GM19193 (cell line): ENCODE data around the gene H2BK1.

ENCODE experiments used
- POLR2A ChIP-seq: IDR thresholded peaks from 4 replicates; pipeline ENCODE4 v1.6.1; 2011; ENCODE audit not compliant: insufficient read depth, insufficient read length; ENCODE audit errors: extremely low read depth

The H2BK1 gene

DNA sequence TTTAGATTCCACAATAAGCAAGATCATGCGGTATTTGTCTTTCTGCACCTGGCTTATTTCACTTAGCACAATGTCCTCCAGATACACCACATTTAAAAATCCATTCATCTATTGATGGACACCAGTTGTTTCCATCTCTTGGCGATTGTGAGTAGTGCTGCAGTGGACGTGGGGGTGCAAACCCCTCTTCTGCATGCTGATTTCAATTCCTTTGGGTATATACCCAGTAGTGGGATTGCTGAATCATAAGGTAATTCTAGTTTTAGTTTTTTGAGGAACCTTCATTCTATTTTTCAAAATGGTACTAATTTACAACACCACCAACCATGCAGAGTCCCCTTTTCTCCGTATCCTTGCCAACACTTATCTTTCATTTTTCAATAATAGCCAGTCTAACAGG is 21.2 kb downstream of the H2BK1 start:
- TF ChIP-seq POLR2A, result no peak

DNA sequence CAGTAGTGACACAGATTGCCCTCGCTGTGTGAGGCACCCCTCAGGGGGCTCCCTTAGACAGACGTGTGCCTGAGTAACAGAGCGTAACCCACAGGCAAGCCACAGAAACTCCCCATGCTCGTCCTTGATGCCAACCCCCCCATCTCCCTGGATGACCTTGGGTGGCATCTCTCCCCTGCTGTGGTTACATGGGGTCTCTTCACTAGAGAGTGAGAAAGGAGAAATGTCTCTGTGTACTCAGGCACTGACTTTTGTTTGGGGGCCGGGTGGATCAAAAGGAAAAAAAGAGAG is 22.1 kb downstream of the H2BK1 start:
- TF ChIP-seq POLR2A, result no peak

DNA sequence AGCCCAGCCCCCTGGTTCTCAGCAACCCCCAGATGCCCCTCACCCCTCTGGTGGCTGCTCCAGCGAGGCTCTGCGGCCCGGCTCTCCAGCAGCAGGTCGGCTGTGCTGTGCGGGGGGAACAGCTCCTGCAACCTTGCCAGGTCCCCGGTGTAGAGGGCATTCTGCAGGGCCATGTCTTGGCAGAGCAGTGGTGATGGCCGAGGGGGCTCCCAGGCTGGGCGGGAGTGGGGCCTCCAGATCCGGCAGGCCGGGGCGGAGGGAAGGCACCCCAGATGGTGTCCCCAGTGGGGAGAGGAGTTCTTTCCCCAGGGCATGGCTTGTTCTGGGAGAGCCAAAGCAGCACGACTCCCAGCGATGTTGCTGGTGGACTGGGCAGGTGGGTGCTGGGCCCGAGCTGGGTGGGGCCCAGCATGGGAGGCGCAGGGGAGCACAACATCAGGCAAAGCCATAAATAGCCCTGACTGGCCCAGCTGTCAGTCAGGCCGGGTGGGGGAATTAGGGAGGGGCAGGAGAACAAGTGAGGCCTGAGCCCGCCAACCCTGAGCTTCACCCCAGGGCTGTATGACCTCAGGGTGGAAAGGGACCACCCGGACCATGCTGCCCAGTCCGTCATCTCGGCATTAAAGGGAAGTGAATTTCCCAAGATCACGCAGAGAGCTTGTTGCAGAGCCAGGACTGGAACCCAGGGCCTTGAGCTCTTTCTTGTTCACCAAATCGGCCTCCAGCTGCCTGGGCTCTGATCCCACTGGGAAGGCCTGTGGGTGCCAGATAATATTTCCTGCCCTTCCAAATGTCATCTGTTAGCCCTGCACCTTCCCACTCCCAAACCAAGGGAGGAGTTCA is 22.7 kb downstream of the H2BK1 start:
- TF ChIP-seq POLR2A, result no peak

DNA sequence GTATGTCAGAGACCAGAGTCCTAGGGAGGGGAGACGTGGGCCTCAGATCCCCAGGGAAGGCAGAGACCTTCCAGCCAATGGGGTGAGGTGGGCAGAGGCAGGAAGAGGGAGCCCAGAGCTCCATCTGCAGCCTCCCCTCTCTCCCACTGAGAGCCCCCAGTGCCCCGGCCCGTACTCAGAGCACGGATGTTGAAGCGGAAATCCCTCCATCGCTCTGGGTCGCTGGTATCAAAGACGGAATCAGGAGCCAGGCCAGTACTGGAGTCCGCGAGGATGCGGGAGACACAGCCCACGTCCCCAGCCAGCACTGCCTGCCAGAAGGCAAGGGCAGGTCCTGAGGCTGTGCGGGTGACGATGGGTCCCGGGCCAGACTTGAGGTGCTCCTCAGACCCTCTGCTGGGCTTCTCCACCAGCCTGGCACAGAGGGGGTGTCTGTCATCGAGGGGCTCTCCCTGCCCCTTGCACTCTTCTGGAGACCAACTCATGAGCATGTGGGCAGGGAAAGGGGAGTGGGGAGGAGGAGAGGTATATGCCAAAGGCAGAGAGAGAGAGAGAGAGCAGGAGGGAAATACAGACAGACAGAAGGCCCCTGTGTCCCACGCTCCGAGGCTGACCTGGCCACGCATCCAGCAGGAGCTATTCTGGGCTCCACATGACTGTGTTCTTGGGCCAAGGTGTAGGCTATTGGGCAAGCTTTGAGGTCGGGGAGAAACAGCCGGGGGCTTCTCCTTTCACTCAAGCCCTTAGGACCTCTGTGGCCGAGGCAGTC is 23.5 kb downstream of the H2BK1 start, which contains the start of gene ASB10:
ASB10 (minus strand) TSS at position 611 of the 769 bp plus-strand sequence; CDS start at position 491, 120 bp downstream.
- TF ChIP-seq POLR2A, result no peak

DNA sequence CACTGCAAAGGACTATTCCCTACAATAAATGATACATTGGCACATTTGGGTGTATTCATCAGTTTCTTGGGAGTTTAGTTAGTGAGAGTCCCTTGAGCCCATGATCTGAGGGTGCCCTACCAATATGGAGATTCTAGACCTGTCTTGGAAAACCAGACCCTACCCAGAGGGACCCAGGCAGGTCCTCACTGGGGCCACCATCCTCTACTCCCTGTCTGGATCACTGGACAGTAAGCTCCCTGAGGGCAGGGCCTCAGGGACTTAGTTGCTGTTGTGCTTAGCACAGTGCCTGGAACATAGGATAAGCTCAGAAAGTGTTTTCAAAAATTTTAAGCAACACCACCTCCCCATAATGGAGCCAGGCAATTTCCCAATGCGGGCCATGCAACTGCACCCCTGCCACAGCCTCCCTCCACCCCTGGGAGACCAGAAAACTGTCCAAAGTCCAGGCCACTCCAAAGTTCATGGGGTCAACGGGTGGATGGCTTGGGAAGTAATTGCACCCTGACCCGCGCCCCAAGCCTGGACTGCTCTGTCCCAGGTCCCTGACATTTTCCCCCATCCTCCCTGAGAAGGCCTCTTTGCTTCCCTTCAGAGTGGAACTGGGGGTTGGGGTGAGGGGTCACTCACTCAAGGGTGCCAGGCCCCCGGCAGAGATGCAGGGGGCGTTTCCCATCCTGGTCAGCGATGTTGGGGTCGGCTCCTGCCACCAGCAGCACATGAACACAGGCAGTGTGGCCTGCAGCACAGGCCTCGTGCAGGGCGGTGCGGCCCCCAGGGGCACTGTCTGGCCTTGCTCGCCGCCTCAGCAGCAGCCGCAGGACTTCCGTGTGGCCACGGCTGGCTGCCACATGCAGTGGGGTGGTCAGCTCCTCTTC is 24.3 kb downstream of the H2BK1 start:
- TF ChIP-seq POLR2A, result no peak

DNA sequence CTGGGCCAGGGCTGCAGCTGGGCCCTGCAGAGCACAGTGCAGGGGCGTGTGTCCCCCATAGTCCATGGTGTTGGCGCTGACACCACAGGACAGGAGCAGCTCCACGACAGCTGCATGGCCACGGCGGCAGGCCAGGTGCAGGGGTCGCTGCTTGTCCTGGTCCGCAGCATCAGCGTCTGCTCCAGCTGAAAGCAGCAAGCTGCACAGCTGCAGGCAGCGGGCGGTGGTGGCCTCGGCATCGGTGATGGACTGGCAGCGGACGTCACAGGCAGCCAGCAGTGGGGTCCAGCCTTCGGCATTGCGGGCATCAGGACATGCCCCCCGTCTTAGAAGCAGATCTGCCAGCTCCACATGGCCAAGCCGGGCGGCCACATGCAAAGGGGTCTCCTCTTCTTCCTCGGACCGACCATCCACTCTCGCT is 29.3 kb downstream of the H2BK1 start:
- no peak for TF ChIP-seq POLR2A

DNA sequence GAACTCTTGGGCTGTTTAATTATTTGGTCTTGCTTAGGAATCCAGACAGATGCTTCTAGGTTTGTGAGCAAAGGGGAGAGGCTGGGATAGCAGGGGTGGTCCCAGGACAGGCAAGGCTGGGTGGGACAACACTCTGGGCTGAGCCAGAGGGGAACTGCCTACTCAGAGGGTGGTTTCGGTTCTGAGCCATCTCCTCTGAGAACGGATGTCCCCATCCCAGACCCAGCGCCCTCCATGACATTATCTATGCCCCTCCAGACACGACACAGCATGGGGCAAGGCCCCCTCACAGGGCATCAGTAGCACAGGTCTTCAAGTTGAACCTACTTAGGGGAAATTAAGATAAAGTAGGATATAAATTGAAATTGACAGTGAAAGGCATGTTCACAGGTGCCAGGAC is 30.3 kb downstream of the H2BK1 start:
- no peak for TF ChIP-seq POLR2A

DNA sequence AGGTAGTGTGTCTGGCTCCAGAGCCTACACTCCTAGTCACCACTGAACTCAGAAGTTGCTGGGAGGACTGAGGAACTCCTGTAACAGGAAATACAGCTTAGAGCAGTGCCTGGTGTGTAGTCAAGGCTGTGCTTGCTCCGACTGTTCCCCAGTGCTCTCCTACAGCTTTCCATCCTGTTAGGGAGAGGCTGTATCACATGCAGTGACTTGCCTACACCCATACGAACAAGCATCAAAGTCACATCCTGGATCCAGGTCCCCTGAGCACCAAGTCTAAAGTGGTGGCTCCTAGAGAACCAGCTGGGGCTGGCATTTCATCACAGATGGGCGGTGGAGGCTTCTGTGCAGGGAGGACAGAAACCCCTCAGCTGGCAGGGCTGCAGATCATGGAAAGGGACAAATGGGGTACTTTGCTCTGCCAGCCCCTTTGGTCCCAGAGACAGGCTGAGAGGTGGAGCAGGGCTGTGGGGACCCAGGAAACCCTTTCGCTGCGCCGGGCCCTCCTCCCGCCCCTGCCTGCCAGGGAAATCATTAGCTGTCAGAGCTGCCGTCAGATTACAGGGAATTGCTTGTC is 30.9 kb downstream of the H2BK1 start:
- no peak for TF ChIP-seq POLR2A

DNA sequence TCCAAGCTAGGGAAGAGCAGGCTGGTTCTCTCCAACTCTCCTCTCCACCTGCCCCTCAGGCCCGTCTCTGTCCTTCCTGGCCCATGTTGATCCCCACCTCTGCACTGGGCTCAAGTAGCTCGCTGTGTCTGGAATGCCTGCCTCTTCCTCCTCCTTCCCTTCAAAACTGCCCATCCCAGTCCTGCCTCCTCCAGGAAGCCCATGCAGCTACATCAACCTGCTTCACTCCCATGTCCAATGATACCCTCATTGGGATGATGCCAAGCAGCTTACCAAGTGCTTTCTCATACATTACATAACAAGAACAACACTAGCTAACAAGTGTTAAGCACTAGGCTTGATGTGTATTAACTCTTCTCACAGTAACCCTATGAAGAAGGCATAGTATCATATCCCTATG is 31.5 kb downstream of the H2BK1 start:
- no peak for TF ChIP-seq POLR2A

DNA sequence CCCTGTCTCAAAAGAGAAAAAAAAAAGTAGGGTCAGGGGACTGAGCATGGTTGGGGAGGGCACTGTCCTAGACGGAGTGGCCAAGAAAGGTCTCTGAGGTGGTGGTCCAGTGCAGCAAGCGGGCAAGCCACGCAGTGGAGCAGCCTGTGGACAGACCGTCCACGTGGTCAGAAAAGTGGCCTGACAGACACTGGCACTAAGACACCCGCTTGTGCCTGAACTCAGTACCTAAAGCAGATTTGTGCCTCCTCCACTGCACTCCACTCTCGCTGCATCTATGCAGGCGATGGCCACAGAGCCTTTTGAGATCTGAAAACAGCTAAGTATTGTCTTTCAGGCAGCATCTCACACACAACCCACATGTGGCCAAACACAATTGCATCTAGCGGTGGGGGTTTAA is 32.1 kb downstream of the H2BK1 start:
- TF ChIP-seq POLR2A, result no peak

DNA sequence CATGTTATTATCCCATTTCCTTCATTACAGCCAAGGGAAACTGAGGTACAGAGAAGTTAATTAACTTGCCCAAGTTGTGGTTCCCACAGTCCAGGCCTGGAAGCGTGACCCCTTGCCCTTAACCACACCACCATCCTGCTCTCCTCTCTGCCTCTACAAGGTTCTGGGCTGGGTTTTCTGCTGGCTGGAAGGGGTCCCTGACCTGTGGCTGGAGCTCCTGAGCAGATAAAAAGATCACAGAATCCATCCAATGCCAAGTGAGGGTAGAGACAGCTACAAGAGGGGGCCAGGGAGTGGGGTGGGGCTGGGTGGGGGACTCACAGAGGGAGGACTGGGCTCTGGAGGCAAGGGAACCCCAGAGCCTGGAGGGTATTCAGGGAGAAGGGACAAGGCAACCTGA is 33.0 kb downstream of the H2BK1 start:
- no peak for TF ChIP-seq POLR2A

DNA sequence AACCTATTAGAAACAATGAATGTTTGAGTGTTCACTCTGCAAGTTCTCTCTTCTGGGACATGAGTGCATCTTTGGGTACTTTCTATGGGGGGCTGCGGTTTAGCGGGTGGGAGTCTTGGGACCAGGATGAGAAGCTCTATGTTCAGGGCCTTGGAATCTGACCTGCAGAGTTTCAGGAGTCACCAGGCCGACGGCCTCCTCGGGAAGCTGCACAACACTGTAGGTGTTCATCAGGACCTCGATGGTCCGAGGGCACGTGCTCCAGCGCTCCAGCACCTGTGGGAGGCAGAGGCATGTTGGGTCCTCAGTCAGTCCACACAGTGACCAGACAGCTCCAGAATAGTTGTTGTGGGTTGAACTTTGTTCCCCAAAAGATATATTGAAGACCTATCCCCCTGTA is 33.9 kb downstream of the H2BK1 start:
- TF ChIP-seq POLR2A, result no peak

DNA sequence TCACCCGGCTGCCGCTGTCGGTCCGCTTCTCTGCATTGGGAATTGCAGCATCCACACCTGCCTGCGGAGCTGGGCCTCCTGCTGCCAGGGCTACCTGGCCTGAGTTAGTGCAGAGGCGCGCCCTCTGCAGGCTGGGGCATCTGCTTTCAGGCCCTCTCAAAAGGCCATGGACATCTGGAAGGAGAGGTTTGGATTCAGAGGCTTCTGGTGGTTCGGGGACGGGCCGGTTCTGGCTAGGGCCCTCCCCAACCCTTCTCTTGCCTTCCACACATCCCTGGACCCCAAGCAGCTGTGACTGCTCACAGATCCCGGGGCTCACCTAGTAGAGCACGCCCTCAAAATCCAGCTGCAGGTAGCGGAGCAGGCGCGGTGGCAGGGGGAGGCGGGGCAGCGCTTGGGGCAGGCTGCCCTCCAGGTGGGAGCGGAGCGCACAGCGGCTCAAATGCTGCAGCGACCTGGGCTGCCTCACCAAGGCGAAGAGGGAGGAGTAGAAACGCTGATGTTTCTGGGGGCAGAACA is 34.4 kb downstream of the H2BK1 start:
- no peak for TF ChIP-seq POLR2A

DNA sequence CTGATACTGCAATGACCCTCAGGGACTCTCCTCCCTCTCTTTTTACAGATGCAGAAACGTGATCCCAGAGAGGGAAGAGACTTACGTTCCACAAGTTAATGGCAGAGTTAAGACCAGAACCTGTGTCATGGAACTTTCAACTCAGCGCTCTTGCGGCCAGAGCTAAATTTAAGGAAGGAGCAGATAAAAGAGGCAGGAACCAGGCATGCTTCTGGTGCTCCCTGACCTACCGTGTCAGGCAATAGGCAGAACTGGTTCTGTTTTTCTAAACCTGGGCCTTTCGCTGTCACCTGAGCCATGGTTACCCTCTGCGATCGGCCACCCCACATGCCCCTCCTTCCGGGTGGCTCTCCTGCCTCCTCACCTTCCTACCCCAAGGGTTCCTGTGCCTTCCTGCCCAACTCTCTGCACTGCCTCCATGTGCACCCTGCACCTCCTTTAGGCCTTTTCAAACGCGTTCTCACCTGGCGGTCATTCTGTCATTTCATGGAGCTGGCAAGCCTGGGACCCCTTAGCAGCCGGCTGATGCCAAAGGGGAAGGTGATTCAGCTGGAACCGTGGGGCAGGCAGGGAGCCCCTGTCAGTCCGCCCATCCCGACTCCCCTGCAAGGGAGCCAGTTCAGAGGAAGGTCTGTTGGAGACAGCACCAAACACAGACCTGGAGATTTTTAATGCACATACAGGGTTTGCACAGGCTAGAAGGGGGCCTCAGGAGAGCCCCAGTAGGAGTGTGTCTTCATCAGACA is 35.1 kb downstream of the H2BK1 start:
- TF ChIP-seq POLR2A, result no peak

DNA sequence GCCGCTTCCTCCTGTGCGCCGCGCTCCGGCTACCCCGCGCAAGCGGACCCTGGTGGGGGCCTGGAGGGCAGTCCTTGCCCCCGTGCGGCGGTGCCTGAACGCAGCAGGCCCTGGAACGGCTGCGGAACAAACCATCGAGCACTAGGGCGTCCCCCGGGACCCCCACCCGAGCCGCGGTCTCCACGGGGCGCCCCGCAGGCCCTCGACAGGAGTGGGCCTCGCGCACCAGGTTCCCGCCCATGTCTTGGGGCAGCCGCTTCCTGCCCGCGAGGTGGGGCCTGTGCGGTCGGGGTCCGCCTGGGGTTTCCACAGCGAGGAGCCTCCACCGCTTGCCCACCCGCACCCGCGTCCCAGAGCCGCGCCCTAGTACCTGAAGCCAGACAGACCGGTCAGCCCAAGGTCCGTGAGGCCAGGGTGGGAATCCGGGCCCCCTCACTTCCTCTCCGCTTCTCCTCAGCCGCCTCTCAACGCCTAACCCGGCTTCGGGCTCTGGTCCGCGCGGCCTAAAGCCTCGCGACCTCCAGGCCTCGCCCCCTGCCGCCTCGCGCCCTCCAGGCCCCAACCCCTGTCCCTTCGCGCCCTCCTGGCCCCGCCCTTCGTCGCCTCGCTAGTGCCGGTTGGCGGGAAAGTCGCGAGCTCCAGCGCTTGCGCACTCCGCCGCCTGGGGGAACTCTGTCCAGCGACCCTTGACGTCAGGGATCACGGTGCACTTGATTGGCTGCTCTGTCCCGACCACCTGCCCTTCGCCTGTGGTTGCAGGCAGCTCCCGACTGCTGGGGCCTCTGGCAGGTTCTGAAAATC is 35.8 kb downstream of the H2BK1 start:
- TF ChIP-seq POLR2A, result no peak
